Ishikawa (cell line): ENCODE results near the gene CES4A.

ENCODE experiments used
- YY1 ChIP-seq: IDR thresholded peaks from 2 replicates; pipeline ENCODE4 v1.6.1; 2012; ENCODE audit warnings: low read depth
- TF ChIP-seq, protein P1 (sequence below): IDR thresholded peaks from 2 replicates; pipeline ENCODE4 v1.6.1; 2012

DNA sequence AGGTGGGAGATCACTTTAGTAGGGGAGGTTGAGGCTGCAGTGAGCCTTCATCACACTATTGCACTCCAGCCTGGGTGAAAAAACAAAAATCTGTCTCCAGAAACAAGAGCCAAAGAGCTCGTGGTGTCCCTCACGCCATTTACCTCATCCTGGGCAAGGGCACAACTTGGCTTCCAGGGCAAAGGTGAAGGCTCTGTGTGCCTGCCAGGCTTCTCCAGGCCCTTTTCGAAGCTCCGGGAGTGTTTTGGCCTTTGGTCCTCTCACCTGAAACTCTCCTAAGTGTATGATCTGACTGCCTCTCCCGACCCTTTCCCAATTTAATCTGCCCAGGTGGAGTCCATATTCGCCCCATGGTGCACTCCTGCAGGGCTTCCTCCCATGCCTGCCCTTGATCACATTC is 38.9 kb upstream of the CES4A start:
- TF ChIP-seq, protein P1, sequence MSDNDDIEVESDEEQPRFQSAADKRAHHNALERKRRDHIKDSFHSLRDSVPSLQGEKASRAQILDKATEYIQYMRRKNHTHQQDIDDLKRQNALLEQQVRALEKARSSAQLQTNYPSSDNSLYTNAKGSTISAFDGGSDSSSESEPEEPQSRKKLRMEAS, result no peak
- TF ChIP-seq YY1, result no peak
